Measurements from ENCODE around the gene CYB561D2.

The CYB561D2 gene

DNA sequence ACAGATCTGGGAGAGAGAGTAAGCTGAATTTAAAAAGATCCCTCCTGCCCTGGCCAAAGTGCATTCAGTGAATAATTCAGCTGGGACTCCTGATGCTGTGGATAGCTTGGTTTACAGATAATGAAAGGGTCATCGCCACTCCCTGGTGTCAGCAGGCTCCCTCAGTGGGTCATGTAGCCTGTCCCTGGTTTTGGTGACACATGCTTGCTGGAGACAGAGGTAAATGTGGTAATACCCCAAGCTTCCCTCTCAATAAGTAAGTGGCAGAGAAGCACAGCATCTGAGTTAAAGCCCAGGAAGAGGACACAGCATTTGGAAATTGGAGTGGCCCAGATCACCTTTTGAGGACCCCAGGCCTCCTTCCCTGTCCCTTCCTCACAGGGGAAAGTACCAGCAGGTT lies 6.8 kb downstream of the CYB561D2 start:
- H3K4me3 ChIP-seq (ENCODE audit: low read length) = peak overlapping the region; percentile 92
- H3K27ac ChIP-seq (ENCODE audit: low read depth, low read length) = no peak overlapping the region
- H3K9me3 ChIP-seq (ENCODE audit: control insufficient read depth, insufficient read depth, low read length) = no peaks in the 10 kb centered on the region
- peaks cover 53% of the 10 kb centered on the region for H3K36me3 ChIP-seq (ENCODE audit: control insufficient read depth, low read length)
- H3K4me1 ChIP-seq (ENCODE audit: control insufficient read depth, low read length) = peaks cover 34% of the 10 kb centered on the region
- H4K20me1 ChIP-seq (ENCODE audit: control insufficient read depth, insufficient read depth, low read depth, low read length) = peaks cover 23% of the 10 kb centered on the region
- H3K4me2 ChIP-seq (ENCODE audit: low read length) = peak overlapping the region; percentile 79
- no peak for TF ChIP-seq EZH2phosphoT487 (IDR thresholded peaks at IDR 0.05; ENCODE audit: borderline replicate concordance, low read length)
- TF ChIP-seq, protein P1, sequence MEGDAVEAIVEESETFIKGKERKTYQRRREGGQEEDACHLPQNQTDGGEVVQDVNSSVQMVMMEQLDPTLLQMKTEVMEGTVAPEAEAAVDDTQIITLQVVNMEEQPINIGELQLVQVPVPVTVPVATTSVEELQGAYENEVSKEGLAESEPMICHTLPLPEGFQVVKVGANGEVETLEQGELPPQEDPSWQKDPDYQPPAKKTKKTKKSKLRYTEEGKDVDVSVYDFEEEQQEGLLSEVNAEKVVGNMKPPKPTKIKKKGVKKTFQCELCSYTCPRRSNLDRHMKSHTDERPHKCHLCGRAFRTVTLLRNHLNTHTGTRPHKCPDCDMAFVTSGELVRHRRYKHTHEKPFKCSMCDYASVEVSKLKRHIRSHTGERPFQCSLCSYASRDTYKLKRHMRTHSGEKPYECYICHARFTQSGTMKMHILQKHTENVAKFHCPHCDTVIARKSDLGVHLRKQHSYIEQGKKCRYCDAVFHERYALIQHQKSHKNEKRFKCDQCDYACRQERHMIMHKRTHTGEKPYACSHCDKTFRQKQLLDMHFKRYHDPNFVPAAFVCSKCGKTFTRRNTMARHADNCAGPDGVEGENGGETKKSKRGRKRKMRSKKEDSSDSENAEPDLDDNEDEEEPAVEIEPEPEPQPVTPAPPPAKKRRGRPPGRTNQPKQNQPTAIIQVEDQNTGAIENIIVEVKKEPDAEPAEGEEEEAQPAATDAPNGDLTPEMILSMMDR (IDR thresholded peaks at IDR 0.05; ENCODE audit: low read depth, low read length, poor library complexity, severe bottlenecking) = no peak
- H3K27me3 ChIP-seq (ENCODE audit: control insufficient read depth, low read length) = no peaks in the 10 kb centered on the region
- H3K9me2 ChIP-seq (replicated peaks; ENCODE audit: control insufficient read depth, low read length) = no peaks in the 10 kb centered on the region
- 0 out of 2 replicates have a peak, but pooled peaks cover 4% of the 10 kb centered on the region for H3F3A ChIP-seq (ENCODE audit: control insufficient read depth, insufficient read depth)
- peaks cover 50% of the 10 kb centered on the region for H3K79me2 ChIP-seq (ENCODE audit: control insufficient read depth, low read length)

DNA sequence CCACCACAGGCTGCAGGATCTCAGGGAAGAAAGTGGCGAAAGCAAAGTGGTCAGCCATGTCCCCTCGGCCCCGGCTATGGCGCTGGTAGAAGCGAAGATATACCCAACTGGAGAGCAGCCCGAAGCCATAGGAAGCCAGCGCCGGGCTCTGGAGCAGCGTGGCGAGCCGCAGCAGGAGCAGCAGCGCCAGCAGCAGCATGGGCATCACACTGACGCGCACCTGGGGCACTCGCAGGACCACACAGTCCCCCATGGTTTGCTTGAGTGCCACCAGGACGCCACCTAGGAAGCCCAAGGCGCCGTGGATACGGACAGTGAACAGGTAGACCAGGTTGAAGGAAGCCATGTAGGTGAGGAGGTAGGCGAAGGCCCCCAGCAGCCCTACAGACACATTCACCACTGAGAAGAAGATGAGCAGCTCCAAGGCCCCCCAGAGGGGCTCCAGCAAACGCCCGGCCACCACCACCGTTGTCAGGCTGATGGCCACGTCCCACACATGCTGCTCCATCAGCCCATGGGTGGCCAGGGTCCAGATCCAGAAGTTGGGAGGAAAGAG lies 7.8 kb downstream of the CYB561D2 start:
- Histone ChIP-seq H3K4me1 (ENCODE audit: control insufficient read depth, low read length) (peaks cover 34% of the 10 kb centered on the region), H3K79me2 (ENCODE audit: control insufficient read depth, low read length) (peaks cover 50% of the 10 kb centered on the region), H3K27me3 (ENCODE audit: control insufficient read depth, low read length) (no peaks in the 10 kb centered on the region), H3K4me3 (ENCODE audit: low read length) (peak overlapping the region; percentile 92), H3K27ac (ENCODE audit: low read depth, low read length) (no peak overlapping the region), H3K36me3 (ENCODE audit: control insufficient read depth, low read length) (peaks cover 45% of the 10 kb centered on the region), H3K4me2 (ENCODE audit: low read length) (peak overlapping the region; percentile 79), H3F3A (ENCODE audit: control insufficient read depth, insufficient read depth) (no peaks in the 10 kb centered on the region), H3K9me3 (ENCODE audit: control insufficient read depth, insufficient read depth, low read length) (no peaks in the 10 kb centered on the region), H3K9me2 (replicated peaks; ENCODE audit: control insufficient read depth, low read length) (no peaks in the 10 kb centered on the region), H4K20me1 (ENCODE audit: control insufficient read depth, insufficient read depth, low read depth, low read length) (peaks cover 23% of the 10 kb centered on the region)
- no peak for TF ChIP-seq EZH2phosphoT487 (IDR thresholded peaks at IDR 0.05; ENCODE audit: borderline replicate concordance, low read length)
- TF ChIP-seq, protein P1 (IDR thresholded peaks at IDR 0.05; ENCODE audit: low read depth, low read length, poor library complexity, severe bottlenecking) = no peak

DNA sequence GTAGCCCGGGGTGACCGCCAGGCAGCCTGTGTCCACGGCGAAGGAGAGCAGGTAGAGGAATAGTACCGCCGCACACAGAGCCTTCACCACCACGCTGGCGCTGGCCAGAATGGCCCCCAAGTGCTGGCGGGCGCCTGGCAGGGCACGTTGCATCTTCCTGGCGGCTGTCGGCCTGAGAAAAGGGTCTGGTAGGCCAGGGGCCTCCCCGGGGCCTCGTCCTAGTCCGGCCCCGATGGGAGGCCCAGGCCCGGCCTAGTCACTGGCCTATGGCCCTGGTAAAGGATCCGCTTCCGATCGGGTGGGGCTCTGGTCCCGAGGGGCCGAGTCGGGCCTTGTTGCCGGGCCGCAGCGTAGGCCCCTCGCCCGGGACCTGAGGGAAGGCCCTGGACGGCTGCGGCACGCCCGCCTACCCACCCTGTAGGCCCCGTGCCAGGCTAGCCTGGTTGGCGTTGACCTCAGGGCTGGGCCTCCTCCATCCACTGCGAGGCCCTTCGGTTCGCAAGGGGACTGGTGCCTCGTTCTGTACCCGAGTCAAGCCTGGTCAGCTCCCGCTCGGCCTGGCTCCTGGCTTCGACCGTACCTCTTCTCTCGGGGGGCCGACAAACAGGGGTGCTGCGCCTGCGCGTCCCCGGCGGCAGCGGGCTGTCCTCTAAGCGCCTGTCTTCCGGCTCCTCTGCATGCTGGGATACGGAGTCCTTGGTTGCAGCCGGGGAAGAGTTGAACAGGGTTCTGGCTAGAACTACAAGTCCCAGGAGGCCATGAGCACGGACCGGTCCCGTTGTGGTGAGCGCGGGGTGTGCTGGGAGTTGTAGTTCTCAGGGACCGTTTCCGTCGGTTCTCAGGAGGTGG lies 8.5 kb downstream of the CYB561D2 start, which contains the start of gene TMEM115:
TMEM115 (minus strand) TSS at position 611 of the 849 bp plus-strand sequence; CDS start at position 153, 458 bp downstream.
- Histone ChIP-seq H4K20me1 (ENCODE audit: control insufficient read depth, insufficient read depth, low read depth, low read length) (peaks cover 23% of the 10 kb centered on the region), H3K79me2 (ENCODE audit: control insufficient read depth, low read length) (peaks cover 49% of the 10 kb centered on the region)
- TF ChIP-seq, protein P1 (IDR thresholded peaks at IDR 0.05; ENCODE audit: low read depth, low read length, poor library complexity, severe bottlenecking) = no peak
- no peak for TF ChIP-seq EZH2phosphoT487 (IDR thresholded peaks at IDR 0.05; ENCODE audit: borderline replicate concordance, low read length)

More for the DNA sequence above, 8.5 kb downstream of the CYB561D2 start, which contains the start of gene TMEM115:
- H3F3A ChIP-seq (ENCODE audit: control insufficient read depth, insufficient read depth) = no peaks in the 10 kb centered on the region
- H3K4me2 ChIP-seq (ENCODE audit: low read length) = peak within 1 kb of the TSS; percentile 79
- no peaks in the 10 kb centered on the region for H3K27me3 ChIP-seq (ENCODE audit: control insufficient read depth, low read length)
- H3K36me3 ChIP-seq (ENCODE audit: control insufficient read depth, low read length) = peaks cover 38% of the 10 kb centered on the region
- peaks cover 34% of the 10 kb centered on the region for H3K4me1 ChIP-seq (ENCODE audit: control insufficient read depth, low read length)
- H3K27ac ChIP-seq (ENCODE audit: low read depth, low read length) = no peak within 1 kb of the TSS
- H3K9me2 ChIP-seq (replicated peaks; ENCODE audit: control insufficient read depth, low read length) = no peaks in the 10 kb centered on the region
- peak within 1 kb of the TSS; percentile 92 for H3K4me3 ChIP-seq (ENCODE audit: low read length)
- no peaks in the 10 kb centered on the region for H3K9me3 ChIP-seq (ENCODE audit: control insufficient read depth, insufficient read depth, low read length)
